IMR-90 (cell line): Measurements from ENCODE around the gene ERCC3. TPM values are rescaled to one million over a fixed set of nuclear protein-coding genes. Genes with fewer than 3 reads are reported as not detected.

ENCODE experiments used
- ATAC-seq: fragments of 200-7000 bp; cut with Tn5 transposase; 2 replicates; pipeline ENCODE4 v1.9.1; 2020; ENCODE audit warnings: low read depth, mild to moderate bottlenecking, moderate library complexity
- BruUV-seq: library from RNA; stranded (reverse); fragments of 400-500 nt; replicated peaks from 2 replicates; lab custom pipeline; 2021; lab: Mats Ljungman, UMichigan
- CTCF ChIA-PET: fragments of 300-600 bp; formaldehyde crosslinking; extraction: SDS; loops from one replicate; lab custom pipeline; 2021; ENCODE audit warnings: antibody characterized with exemption; lab: Yijun Ruan, JAX
- POLR2A ChIA-PET: fragments of 300-600 bp; sonication (Branson Sonifier 250); formaldehyde crosslinking; loops from one replicate; lab custom pipeline; 2022; ENCODE audit warnings: antibody characterized with exemption; ENCODE audit not compliant: unreplicated experiment; lab: Charles Lee
- DNase-seq: peaks from one replicate; pipeline ENCODE4 v3.0.0; 2013
- H2AFZ ChIP-seq: replicated peaks from 2 replicates; pipeline ENCODE3; 2013; ENCODE audit warnings: low read length, mild to moderate bottlenecking; ENCODE audit not compliant: poor library complexity
- H2AK5ac ChIP-seq: 2 replicates; pipeline ENCODE4 v1.6.1; 2013; ENCODE audit warnings: low read depth, low read length, inconsistent platforms
- H2AK9ac ChIP-seq: replicated peaks from 2 replicates; pipeline ENCODE3; 2013; ENCODE audit warnings: mild to moderate bottlenecking, low read depth, low read length, moderate library complexity; ENCODE audit not compliant: poor library complexity
- H2BK120ac ChIP-seq: 2 replicates; pipeline ENCODE4 v1.6.1; 2013; ENCODE audit warnings: low read depth, low read length, inconsistent platforms
- H2BK15ac ChIP-seq: 3 replicates; pipeline ENCODE4 v1.6.1; 2013; ENCODE audit warnings: low read depth, low read length, inconsistent platforms
- H2BK20ac ChIP-seq: 2 replicates; pipeline ENCODE4 v1.6.1; 2013; ENCODE audit warnings: low read depth, mild to moderate bottlenecking, inconsistent platforms, low read length, moderate library complexity
- H2BK5ac ChIP-seq: 2 replicates; pipeline ENCODE4 v1.6.1; 2013; ENCODE audit warnings: mild to moderate bottlenecking, low read depth, low read length, inconsistent platforms; ENCODE audit not compliant: poor library complexity, severe bottlenecking
- H3K14ac ChIP-seq: replicated peaks from 2 replicates; pipeline ENCODE4 v1.6.1; 2013; ENCODE audit warnings: low read depth, low read length, inconsistent platforms
- H3K18ac ChIP-seq: 2 replicates; pipeline ENCODE4 v1.6.1; 2013; ENCODE audit warnings: low read depth, low read length, control low read depth
- H3K23ac ChIP-seq: 2 replicates; pipeline ENCODE4 v1.6.1; 2013; ENCODE audit warnings: low read depth, low read length, inconsistent platforms
- H3K27ac ChIP-seq: 2 replicates; pipeline ENCODE4 v1.5.1; 2013; ENCODE audit warnings: mild to moderate bottlenecking, control low read depth, low read length; ENCODE audit not compliant: insufficient read depth
- H3K27me3 ChIP-seq: 2 replicates; pipeline ENCODE4 v1.6.1; 2013; ENCODE audit warnings: low read length; ENCODE audit not compliant: control insufficient read depth, insufficient read depth
- H3K36me3 ChIP-seq: 2 replicates; pipeline ENCODE4 v1.6.1; 2013; ENCODE audit warnings: low read length, mixed read lengths; ENCODE audit not compliant: control insufficient read depth, insufficient read depth
- H3K4ac ChIP-seq: 2 replicates; pipeline ENCODE4 v1.6.1; 2013; ENCODE audit warnings: low read depth, low read length, inconsistent platforms
- H3K4me1 ChIP-seq: 2 replicates; pipeline ENCODE4 v1.6.1; 2013; ENCODE audit warnings: low read length, mixed read lengths; ENCODE audit not compliant: control insufficient read depth, insufficient read depth
- H3K4me2 ChIP-seq: 2 replicates; pipeline ENCODE4 v1.6.1; 2013; ENCODE audit warnings: low read depth, mild to moderate bottlenecking, control low read depth, low read length, moderate library complexity
- H3K4me3 ChIP-seq: 2 replicates; pipeline ENCODE4 v1.5.1; 2013; ENCODE audit warnings: low read depth, mild to moderate bottlenecking, control low read depth, low read length, moderate library complexity; ENCODE audit not compliant: insufficient read depth
- H3K56ac ChIP-seq: 2 replicates; pipeline ENCODE4 v1.6.1; 2013; ENCODE audit warnings: low read length, inconsistent platforms; ENCODE audit not compliant: insufficient read depth; ENCODE audit errors: extremely low read depth
- H3K79me1 ChIP-seq, 2 experiments: 2 replicates each; pipeline ENCODE4 v1.6.1; 2013; ENCODE audit warnings: low read length in 2 of 2, inconsistent platforms in 1 of 2, low read depth in 1 of 2
- H3K9ac ChIP-seq: 2 replicates; pipeline ENCODE4 v1.6.1; 2013; ENCODE audit warnings: low read depth, low read length, control low read depth
- H3K9me1 ChIP-seq: 2 replicates; pipeline ENCODE4 v1.6.1; 2013; ENCODE audit warnings: low read length, inconsistent platforms; ENCODE audit not compliant: insufficient read depth
- H3K9me3 ChIP-seq: 2 replicates; pipeline ENCODE4 v1.6.1; 2013; ENCODE audit warnings: low read length; ENCODE audit not compliant: control insufficient read depth, insufficient read depth
- H4K20me1 ChIP-seq: 2 replicates; pipeline ENCODE4 v1.6.1; 2013; ENCODE audit warnings: low read length, inconsistent platforms; ENCODE audit not compliant: insufficient read depth
- H4K5ac ChIP-seq: 2 replicates; pipeline ENCODE4 v1.6.1; 2013; ENCODE audit warnings: mild to moderate bottlenecking, low read depth, low read length, control low read depth
- H4K8ac ChIP-seq, 2 experiments: 2 replicates each; pipeline ENCODE4 v1.6.1; 2013; ENCODE audit warnings: low read depth in 2 of 2, low read length in 2 of 2, control low read depth in 1 of 2, inconsistent platforms in 1 of 2
- H4K91ac ChIP-seq: 2 replicates; pipeline ENCODE4 v1.6.1; 2013; ENCODE audit warnings: low read depth, low read length, inconsistent platforms; ENCODE audit not compliant: insufficient read depth
- BHLHE40 ChIP-seq: fragments of 150-350 bp; IDR thresholded peaks from 2 replicates; pipeline ENCODE4 v1.6.1; 2016; ENCODE audit warnings: mild to moderate bottlenecking, low read depth, low read length
- CEBPB ChIP-seq: IDR thresholded peaks from 2 replicates; pipeline ENCODE4 v1.6.1; 2012; ENCODE audit warnings: low read depth, low read length, improper control_type of control experiment
- CHD1 ChIP-seq: IDR thresholded peaks from 2 replicates; pipeline ENCODE4 v1.6.1; 2012; ENCODE audit warnings: low read depth, low read length, improper control_type of control experiment
- FOS ChIP-seq: fragments of 150-350 bp; IDR thresholded peaks from 2 replicates; pipeline ENCODE4 v1.6.1; 2016; ENCODE audit warnings: low read depth, low read length
- MAZ ChIP-seq: IDR thresholded peaks from 2 replicates; pipeline ENCODE4 v1.6.1; 2012; ENCODE audit warnings: low read depth, mild to moderate bottlenecking, low read length, improper control_type of control experiment, moderate library complexity, borderline replicate concordance
- MXI1 ChIP-seq: IDR thresholded peaks from 2 replicates; pipeline ENCODE4 v1.6.1; 2012; ENCODE audit warnings: low read depth, mild to moderate bottlenecking, low read length, moderate library complexity, borderline replicate concordance
- NFE2L2 ChIP-seq: fragments of 150-350 bp; IDR thresholded peaks from 2 replicates; pipeline ENCODE4 v1.6.1; 2016; ENCODE audit warnings: low read depth, mild to moderate bottlenecking, low read length
- POLR2A ChIP-seq: IDR thresholded peaks from 2 replicates; pipeline ENCODE4 v1.6.1; 2012; ENCODE audit warnings: mild to moderate bottlenecking, low read depth, low read length
- RAD21 ChIP-seq: IDR thresholded peaks from 2 replicates; pipeline ENCODE4 v1.6.1; 2012; ENCODE audit warnings: low read length, improper control_type of control experiment
- RCOR1 ChIP-seq: IDR thresholded peaks from 2 replicates; pipeline ENCODE4 v1.6.1; 2012; ENCODE audit warnings: mild to moderate bottlenecking, low read length, improper control_type of control experiment; ENCODE audit not compliant: insufficient replicate concordance
- RFX5 ChIP-seq: IDR thresholded peaks from 2 replicates; pipeline ENCODE4 v1.8.0; 2012; ENCODE audit warnings: low read depth, mild to moderate bottlenecking, low read length, moderate library complexity
- SMC3 ChIP-seq: fragments of 150-350 bp; IDR thresholded peaks from 2 replicates; pipeline ENCODE4 v1.6.1; 2016; ENCODE audit warnings: low read depth, mild to moderate bottlenecking, antibody characterized with exemption, low read length, moderate library complexity
- USF2 ChIP-seq: fragments of 150-350 bp; IDR thresholded peaks from 2 replicates; pipeline ENCODE4 v1.6.1; 2017; ENCODE audit warnings: mild to moderate bottlenecking, antibody characterized with exemption, low read length, low read depth
- WGBS, 2 experiments: methylation state at CpG; one replicate each; pipeline versions ENCODE4 v1.1.5 to v1.1.7; 2013; ENCODE audit warnings: missing lambda C conversion rate in 2 of 2; ENCODE audit not compliant: insufficient read length in 1 of 2; ENCODE audit errors: extremely low coverage in 2 of 2; 5-methylcytosine and 5-hydroxymethylcytosine counted together
- dilution Hi-C: fragments of 300-500 bp; cut with HindIII; formaldehyde crosslinking; loops from one replicate; pipeline ENCODE4 v1.14.3; 2018; ENCODE audit warnings: low sequenced_read_pairs; ENCODE audit not compliant: unreplicated experiment
- in situ Hi-C: fragments of 300-500 bp; cut with MboI; formaldehyde crosslinking; loops from 3 replicates; pipeline ENCODE4 v1.14.3; 2019; ENCODE audit warnings: low sequenced_read_pairs, inconsistent platforms, mixed read lengths
- intact Hi-C: fragments of 100-400 bp; cut with micrococcal nuclease; formaldehyde crosslinking; loops from 2 replicates; pipeline ENCODE4 v1.10.0; 2022
- polyA plus RNA-seq, 3 experiments: library from polyadenylated mRNA; depleted of rRNA; stranded (reverse); fragments of >200 nt; gene quantifications; 2 replicates each; pipeline ENCODE4 v1.2.3, GENCODE V29; 2012; ENCODE audit warnings: low replicate concordance in 1 of 3
- total RNA-seq: library from RNA; depleted of rRNA; stranded (reverse); fragments of >200 nt; gene quantifications from 2 replicates; pipeline ENCODE4 v1.2.3, GENCODE V29; 2012
- TF ChIP-seq, protein P1 (sequence below): conservative IDR thresholded peaks from 2 replicates; pipeline ENCODE4 v1.5.1; 2012; ENCODE audit warnings: mild to moderate bottlenecking, low read depth, low read length, improper control_type of control experiment
- TF ChIP-seq, protein P2 (sequence below): fragments of 150-350 bp; IDR thresholded peaks from 2 replicates; pipeline ENCODE4 v1.6.1; 2016; ENCODE audit warnings: low read depth, mild to moderate bottlenecking, low read length, moderate library complexity, borderline replicate concordance

Gene ERCC3
- total and polyA plus RNA-seq, 2 of the 4 experiments (the other 2 are of a cell fraction), result 43.2 to 52.0 TPM

DNA sequence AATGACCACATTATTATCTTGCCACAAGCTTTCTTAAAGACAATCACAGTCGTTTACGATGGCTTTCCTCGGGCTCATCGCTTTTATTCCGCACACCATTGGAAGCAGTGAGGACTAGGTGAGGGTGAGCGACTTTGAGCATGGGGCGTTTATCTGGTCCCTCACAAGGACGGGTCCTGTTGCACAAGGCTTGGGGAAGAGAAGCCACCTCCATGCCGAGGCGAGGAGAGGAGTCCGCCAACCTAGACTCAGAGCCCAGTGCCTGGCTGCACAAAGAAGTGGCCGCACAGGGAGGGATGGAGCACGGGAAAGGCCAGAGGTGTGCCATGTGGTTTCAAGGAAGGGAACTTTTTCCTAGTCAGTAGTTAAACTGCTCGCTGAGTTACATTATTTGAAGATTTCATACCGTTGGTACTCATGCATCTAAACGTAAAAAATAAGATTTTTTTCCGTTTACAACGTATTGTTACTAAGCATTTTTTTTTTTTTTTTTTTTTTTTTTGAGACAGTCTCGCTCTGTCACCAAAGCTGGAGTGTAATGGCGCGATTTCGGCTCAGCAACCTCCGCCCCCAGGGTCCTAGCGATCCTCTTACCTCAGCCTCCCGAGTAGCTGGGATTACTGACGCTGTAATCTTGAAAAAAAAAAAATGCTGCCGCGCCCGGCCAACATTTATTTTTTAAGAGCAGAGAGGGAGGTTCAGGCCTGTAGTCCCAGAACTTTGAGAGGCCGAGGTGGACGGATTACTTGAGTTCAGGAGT lies 73.0 kb downstream of the ERCC3 start:
- 28% methylated on average over 11 of the region's 31 CpGs; no CpG with 5 or more reads in 1 of the 2 experiments for WGBS, 2 experiments
- no peak overlapping the region for H3K14ac ChIP-seq
- no peak for ATAC-seq
- in situ Hi-C loops (no loop called here), dilution Hi-C loops (no loop called here), intact Hi-C loops (no loop called here)
- H4K8ac ChIP-seq, result no peak overlapping the region
- H3K9me1 ChIP-seq, result no peaks in the 10 kb centered on the region
- H4K20me1 ChIP-seq, result peaks cover 5% of the 10 kb centered on the region; the same call in 1 of the 2 replicates
- no peak overlapping the region for H2BK15ac ChIP-seq
- H3K9me3 ChIP-seq, result peaks cover 18% of the 10 kb centered on the region
- no peak overlapping the region for H3K23ac ChIP-seq
- H2AK9ac ChIP-seq, result no peak overlapping the region
- no peak overlapping the region for H2BK20ac ChIP-seq
- no peaks in the 10 kb centered on the region for H3K36me3 ChIP-seq
- CTCF ChIA-PET, result no interaction called here
- H3K79me1 ChIP-seq, result no peaks in the 10 kb centered on the region
- no peak overlapping the region for H3K56ac ChIP-seq
- H3K18ac ChIP-seq, result no peak overlapping the region
- no peak overlapping the region for H3K4ac ChIP-seq
- H2AK5ac ChIP-seq, result no peak overlapping the region
- H2BK5ac ChIP-seq, result no peak overlapping the region
- H3K9ac ChIP-seq, result no peak overlapping the region
- no peak overlapping the region for H4K5ac ChIP-seq
- no peak overlapping the region for H3K27ac ChIP-seq
- POLR2A ChIA-PET, result interaction anchor here (0.7 kb wide), 1 partner anchor 391 kb away, joined by 6 read pairs; no protein-coding TSS in a partner anchor
- H3K4me1 ChIP-seq, result peaks cover 4% of the 10 kb centered on the region; the same call in 1 of the 2 replicates
- no peak overlapping the region for H2BK120ac ChIP-seq
- peak overlapping the region; percentile 40 for H2AFZ ChIP-seq
- no peak overlapping the region for H4K91ac ChIP-seq
- no peak overlapping the region for H3K4me3 ChIP-seq
- no peak for DNase-seq
- BruUV-seq, result no TSS peak
- no peak overlapping the region; the same call in 1 of the 2 replicates for H3K4me2 ChIP-seq
- H3K27me3 ChIP-seq, result peaks cover 58% of the 10 kb centered on the region
- TF ChIP-seq MAZ (no peak), POLR2A (no peak), NFE2L2 (no peak), CEBPB (no peak), MXI1 (no peak), SMC3 (no peak), USF2 (no peak), RCOR1 (no peak), RFX5 (no peak), FOS (no peak), CHD1 (no peak), RAD21 (no peak), BHLHE40 (no peak)
- TF ChIP-seq, protein P1, sequence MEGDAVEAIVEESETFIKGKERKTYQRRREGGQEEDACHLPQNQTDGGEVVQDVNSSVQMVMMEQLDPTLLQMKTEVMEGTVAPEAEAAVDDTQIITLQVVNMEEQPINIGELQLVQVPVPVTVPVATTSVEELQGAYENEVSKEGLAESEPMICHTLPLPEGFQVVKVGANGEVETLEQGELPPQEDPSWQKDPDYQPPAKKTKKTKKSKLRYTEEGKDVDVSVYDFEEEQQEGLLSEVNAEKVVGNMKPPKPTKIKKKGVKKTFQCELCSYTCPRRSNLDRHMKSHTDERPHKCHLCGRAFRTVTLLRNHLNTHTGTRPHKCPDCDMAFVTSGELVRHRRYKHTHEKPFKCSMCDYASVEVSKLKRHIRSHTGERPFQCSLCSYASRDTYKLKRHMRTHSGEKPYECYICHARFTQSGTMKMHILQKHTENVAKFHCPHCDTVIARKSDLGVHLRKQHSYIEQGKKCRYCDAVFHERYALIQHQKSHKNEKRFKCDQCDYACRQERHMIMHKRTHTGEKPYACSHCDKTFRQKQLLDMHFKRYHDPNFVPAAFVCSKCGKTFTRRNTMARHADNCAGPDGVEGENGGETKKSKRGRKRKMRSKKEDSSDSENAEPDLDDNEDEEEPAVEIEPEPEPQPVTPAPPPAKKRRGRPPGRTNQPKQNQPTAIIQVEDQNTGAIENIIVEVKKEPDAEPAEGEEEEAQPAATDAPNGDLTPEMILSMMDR, result no peak
- TF ChIP-seq, protein P2, sequence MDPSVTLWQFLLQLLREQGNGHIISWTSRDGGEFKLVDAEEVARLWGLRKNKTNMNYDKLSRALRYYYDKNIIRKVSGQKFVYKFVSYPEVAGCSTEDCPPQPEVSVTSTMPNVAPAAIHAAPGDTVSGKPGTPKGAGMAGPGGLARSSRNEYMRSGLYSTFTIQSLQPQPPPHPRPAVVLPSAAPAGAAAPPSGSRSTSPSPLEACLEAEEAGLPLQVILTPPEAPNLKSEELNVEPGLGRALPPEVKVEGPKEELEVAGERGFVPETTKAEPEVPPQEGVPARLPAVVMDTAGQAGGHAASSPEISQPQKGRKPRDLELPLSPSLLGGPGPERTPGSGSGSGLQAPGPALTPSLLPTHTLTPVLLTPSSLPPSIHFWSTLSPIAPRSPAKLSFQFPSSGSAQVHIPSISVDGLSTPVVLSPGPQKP, result no peak
